ENCODE results near the gene ABCD1.

The ABCD1 gene

DNA sequence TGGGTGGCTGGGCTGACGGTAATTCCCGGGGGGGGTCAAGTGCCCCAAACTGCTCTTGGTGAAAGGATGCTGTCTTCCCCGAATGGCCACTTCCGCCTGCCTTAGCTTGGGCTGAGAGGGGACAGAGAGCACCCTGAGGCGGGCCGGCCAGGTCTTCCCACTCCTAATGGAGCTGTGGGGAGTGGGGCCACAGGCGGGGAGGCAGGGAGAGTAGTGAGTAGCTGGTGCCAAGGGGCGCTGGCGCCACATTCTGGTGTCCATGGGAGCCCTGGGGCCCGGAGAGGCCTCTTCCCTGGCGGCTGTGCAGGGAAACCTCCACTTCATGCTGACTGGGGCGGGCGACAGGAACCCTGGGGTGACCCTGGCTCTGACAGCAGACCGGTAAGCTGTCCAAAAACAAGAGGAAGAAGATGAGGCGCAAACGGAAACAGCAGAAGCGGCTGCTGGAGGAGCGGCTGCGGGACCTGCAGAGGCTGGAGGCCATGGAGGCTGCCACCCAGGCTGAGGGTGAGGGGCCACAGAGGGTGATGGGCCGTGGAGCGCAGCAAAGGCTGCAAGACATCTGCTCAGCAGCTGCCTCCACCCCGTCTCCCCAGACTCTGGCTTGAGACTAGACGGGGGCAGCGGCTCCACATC lies 58.8 kb downstream of the ABCD1 start:
- in situ Hi-C loops (cut with MboI; ENCODE audit: low sequenced_read_pairs) = no loop called here

- in situ Hi-C loops (cut with MboI; ENCODE audit: low sequenced_read_pairs) = no loop called here
These were observed 59.8 kb downstream of the ABCD1 start for GRCh38 chrX:153784325-153784967.

- in situ Hi-C loops (cut with MboI; ENCODE audit: low sequenced_read_pairs) = no loop called here
These were observed 62.0 kb downstream of the ABCD1 start for GRCh38 chrX:153786669-153787068.

DNA sequence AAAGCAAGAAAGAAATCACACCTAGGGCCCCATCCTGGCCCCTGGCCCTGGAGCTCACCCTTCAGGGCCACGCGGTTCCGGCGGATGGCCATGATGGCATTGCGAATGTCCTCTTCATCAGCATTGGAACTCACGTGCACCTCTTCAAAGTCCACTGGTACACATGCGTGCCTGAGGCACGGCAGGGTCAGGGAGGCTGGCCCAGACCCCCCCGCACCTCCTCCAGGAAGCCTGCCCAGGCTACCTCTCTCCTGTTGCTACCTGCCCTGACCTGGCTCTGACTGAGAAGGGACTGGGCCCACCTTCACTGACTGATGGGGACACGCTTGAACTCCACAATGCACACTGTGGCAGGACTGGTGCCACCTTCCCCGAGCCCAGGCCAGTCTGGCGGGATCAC lies 65.0 kb downstream of the ABCD1 start:
- in situ Hi-C loops (cut with MboI; ENCODE audit: low sequenced_read_pairs) = no loop called here

DNA sequence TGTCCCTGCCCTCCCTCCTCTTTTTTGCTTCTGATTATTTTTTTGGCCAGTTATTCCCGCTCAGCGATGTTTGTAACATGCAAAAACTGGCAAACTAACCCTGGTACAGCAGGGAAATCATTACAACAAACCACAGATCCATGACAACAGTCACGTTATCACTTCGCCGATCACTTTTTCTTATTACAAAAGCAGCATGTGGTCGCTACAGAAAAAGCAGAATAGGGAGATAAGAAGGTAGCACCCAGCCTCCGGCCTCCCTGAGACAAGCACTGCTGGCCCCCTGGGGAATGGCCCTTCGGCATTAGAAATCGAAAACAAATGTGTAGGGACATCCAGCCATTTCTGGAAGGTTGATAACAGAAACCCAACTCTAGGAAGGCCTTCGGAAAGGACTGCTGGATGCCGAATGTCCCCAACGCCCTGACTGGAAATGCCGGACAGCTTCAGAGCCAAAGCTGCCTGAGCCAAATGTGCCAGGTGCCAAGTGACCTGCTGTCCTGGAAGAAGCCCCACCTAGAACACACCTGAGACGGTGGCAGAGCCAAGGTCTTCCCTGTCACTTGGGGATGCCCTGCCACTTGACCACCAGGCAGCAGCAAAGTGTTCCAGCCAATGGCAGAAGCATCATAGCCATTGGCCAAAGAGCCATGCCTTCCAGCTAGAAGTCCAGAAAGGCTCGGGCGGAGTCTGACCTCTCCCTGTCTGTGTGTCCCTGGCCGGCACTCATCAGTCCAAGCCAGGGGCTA lies 66.6 kb downstream of the ABCD1 start:
- in situ Hi-C loops (cut with MboI; ENCODE audit: low sequenced_read_pairs) = no loop called here

DNA sequence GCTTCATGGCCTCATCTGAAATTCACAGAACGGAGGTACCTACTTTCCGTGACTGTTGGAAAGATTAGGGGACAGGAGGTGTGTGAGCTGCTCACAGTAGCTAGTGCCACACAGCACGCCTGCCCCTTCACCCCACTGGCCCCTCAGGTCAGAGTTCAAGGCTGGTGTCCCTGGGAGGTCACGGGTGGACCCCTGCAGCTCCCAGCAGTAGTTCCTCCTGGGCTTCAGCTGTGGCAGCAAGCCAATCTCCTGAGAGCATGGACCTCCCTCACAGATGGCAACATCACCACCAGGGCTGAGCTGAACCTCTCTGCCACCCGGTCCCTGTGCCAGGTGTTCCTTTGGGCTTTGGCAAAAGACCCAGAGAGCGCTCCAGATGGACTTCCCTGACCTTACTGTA lies 67.7 kb downstream of the ABCD1 start:
- in situ Hi-C loops (cut with MboI; ENCODE audit: low sequenced_read_pairs) = no loop called here

GRCh38 chrX:153793291-153793690 lies 68.6 kb downstream of the ABCD1 start:
- in situ Hi-C loops (cut with MboI; ENCODE audit: low sequenced_read_pairs) = no loop called here
